NCI-H146 (cell line): ENCODE data around the gene TMEM243.

Experiments
- DNase-seq: peaks from one replicate; lab custom pipeline; 2025; lab: John Stamatoyannopoulos, UW

The TMEM243 gene

GRCh38 chr7:87155788-87156187 lies 63.7 kb downstream of the TMEM243 start:
- DNase-seq, result no peak

- DNase-seq, result no peak
These were observed 65.0 kb downstream of the TMEM243 start for GRCh38 chr7:87154569-87154968.

- no peak for DNase-seq
These were observed 65.4 kb downstream of the TMEM243 start for GRCh38 chr7:87154166-87154565.

GRCh38 chr7:87152897-87153641 lies 66.5 kb downstream of the TMEM243 start:
- peak; percentile 27 for DNase-seq

- DNase-seq, result peak; percentile 94
These were observed 67.2 kb downstream of the TMEM243 start, which contains the start of gene DMTF1 for GRCh38 chr7:87152112-87152896. DMTF1 (plus strand) TSS chr7:87152453; CDS start chr7:87164942, 12,489 bp downstream.

GRCh38 chr7:87151729-87152111 lies 67.8 kb downstream of the TMEM243 start:
- DNase-seq, result no peak

- DNase-seq, result no peak
These were observed 68.4 kb downstream of the TMEM243 start for GRCh38 chr7:87151002-87151728.

GRCh38 chr7:87148332-87148955 lies 71.1 kb downstream of the TMEM243 start:
- DNase-seq, result no peak

GRCh38 chr7:87147500-87147899 lies 72.0 kb downstream of the TMEM243 start:
- no peak for DNase-seq

- no peak for DNase-seq
These were observed 72.7 kb downstream of the TMEM243 start for GRCh38 chr7:87146740-87147386.
